ENCODE measurements around the gene WDR37. TPM values are rescaled to one million over a fixed set of nuclear protein-coding genes. Genes with fewer than 3 reads are reported as not detected.

Gene WDR37
- polyA plus RNA-seq, 1 experiment, result 16.0 TPM

DNA sequence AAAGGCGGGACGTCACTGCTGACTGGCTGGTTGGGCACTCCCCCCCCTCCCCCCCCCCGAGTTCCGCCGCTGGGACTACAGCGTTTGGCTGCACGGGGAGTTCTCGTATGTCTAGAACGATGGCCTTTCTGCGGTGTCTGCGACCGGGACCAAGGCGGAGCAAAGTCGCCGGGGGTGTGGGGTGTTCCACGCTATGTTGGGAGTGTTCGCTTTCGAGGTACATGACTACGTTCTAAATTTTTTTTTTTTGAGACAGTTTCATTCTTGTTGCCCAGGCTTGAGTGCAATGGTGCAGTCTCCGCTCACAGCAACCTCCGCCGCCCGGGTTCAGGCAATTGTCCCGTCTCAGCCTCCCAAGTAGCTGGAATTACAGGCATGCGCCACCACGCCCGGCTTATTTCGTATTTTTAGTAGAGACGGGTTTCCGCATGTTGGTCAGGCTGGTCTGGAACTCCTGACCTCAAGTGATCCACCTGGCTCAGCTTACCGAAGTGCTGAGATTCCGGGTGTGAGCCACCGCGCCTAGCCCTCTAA lies 6.7 kb upstream of the WDR37 start:
- H3K9me3 ChIP-seq (ENCODE audit: control insufficient read depth, insufficient read depth, low read length), result no peaks in the 10 kb centered on the region
- CTCF ChIA-PET, result no interaction called here
- H3K4me3 ChIP-seq (ENCODE audit: low read depth, low read length), result peak overlapping the region; percentile 91
- no peak for DNase-seq (ENCODE audit: low read depth, low spot score)
- TF ChIP-seq, protein P1, sequence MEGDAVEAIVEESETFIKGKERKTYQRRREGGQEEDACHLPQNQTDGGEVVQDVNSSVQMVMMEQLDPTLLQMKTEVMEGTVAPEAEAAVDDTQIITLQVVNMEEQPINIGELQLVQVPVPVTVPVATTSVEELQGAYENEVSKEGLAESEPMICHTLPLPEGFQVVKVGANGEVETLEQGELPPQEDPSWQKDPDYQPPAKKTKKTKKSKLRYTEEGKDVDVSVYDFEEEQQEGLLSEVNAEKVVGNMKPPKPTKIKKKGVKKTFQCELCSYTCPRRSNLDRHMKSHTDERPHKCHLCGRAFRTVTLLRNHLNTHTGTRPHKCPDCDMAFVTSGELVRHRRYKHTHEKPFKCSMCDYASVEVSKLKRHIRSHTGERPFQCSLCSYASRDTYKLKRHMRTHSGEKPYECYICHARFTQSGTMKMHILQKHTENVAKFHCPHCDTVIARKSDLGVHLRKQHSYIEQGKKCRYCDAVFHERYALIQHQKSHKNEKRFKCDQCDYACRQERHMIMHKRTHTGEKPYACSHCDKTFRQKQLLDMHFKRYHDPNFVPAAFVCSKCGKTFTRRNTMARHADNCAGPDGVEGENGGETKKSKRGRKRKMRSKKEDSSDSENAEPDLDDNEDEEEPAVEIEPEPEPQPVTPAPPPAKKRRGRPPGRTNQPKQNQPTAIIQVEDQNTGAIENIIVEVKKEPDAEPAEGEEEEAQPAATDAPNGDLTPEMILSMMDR (IDR thresholded peaks at IDR 0.05; ENCODE audit: low read depth, low read length), result no peak
- H3K27ac ChIP-seq (ENCODE audit: low read depth, low read length), result peak overlapping the region; percentile 100
- no peaks in the 10 kb centered on the region for H3K27me3 ChIP-seq (ENCODE audit: control insufficient read depth, insufficient read depth, low read length)
- POLR2A ChIA-PET, result interaction anchor here (0.6 to 2.0 kb wide), 7 partner anchors 8 to 752 kb away, joined by 3 to 10 read pairs (median 3); partner anchors contain the start of gene GTPBP4

DNA sequence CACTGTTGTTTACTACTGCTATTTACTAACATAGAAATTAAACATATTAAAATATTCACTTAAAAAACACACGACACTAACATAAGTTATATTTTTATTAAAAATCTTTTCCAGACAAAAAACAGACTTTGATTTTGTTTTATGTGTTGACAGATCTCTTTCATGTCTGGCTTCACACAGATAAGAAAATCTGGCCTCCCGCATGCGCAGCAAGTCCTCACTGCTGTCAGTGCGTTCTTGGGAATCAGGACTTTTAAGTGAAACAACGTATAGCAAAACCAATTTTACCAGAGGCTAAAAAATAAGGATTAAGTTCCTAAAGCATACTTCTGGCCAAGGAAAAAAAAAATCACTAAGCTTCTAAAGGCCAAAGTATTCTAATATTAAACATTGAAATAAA lies 6.0 kb upstream of the WDR37 start:
- ChIA-PET CTCF (interaction anchor here (0.6 kb wide), 1 partner anchor 37 kb away, joined by 3 read pairs; no protein-coding TSS in a partner anchor), POLR2A (interaction anchor here (0.7 to 2.0 kb wide), 2 partner anchors 14 to 155 kb away, joined by 3 to 10 read pairs; no protein-coding TSS in a partner anchor)
- TF ChIP-seq, protein P1 (IDR thresholded peaks at IDR 0.05; ENCODE audit: low read depth, low read length), result no peak

DNA sequence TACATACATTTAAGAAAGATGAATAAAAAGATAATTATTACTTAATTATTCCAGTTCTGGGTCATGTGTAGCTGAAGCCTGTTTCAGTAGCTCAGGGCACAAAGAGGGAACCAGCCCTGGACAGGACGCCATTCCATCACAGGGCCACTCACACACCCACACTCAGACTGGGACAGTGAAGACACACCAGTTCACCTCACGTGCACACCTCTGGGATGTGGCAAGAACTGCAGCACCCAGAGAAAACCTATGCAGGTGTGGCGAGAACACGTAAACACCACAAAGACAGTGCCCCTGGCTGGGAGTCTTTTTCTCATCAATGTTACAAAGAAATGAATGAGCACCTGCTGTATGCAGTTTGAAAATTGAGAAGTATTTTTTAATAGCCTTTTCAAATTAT lies 5.6 kb upstream of the WDR37 start:
- no peaks in the 10 kb centered on the region for H3K9me3 ChIP-seq (ENCODE audit: control insufficient read depth, insufficient read depth, low read length)
- H3K27me3 ChIP-seq (ENCODE audit: control insufficient read depth, insufficient read depth, low read length), result no peaks in the 10 kb centered on the region
- H3K27ac ChIP-seq (ENCODE audit: low read depth, low read length), result no peak overlapping the region
- DNase-seq (ENCODE audit: low read depth, low spot score), result no peak
- H3K4me3 ChIP-seq (ENCODE audit: low read depth, low read length), result peak overlapping the region; percentile 42
- TF ChIP-seq, protein P1 (IDR thresholded peaks at IDR 0.05; ENCODE audit: low read depth, low read length), result no peak
- POLR2A ChIA-PET, result no interaction called here
- CTCF ChIA-PET, result interaction anchor here (0.6 kb wide), 1 partner anchor 37 kb away, joined by 3 read pairs; no protein-coding TSS in a partner anchor

More for the DNA sequence above, 6.0 kb upstream of the WDR37 start:
- Histone ChIP-seq H3K27ac (ENCODE audit: low read depth, low read length) (peak overlapping the region; percentile 100), H3K9me3 (ENCODE audit: control insufficient read depth, insufficient read depth, low read length) (no peaks in the 10 kb centered on the region), H3K27me3 (ENCODE audit: control insufficient read depth, insufficient read depth, low read length) (no peaks in the 10 kb centered on the region), H3K4me3 (ENCODE audit: low read depth, low read length) (peak overlapping the region; percentile 91)
- DNase-seq (ENCODE audit: low read depth, low spot score), result no peak

DNA sequence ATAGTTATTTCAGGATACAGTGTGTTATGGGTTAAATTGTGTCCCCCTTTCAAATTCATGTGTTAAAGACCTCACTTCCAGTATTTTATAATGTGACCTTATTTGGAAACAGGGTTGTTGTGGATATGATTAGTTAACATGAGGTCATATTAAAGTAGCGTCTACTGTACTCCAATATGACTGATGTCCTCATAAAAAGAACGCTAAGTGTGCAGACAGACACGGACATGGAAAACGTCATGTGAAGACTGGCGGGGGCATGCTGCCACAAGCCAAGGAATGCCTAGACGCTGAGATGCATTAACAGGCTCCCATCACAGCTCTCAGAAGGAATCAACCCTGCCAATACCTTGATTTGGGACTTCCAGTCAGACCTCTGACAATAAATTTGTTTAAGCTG lies 1.5 kb upstream of the WDR37 start:
- POLR2A ChIA-PET, result no interaction called here
- no peak overlapping the region for H3K27ac ChIP-seq (ENCODE audit: low read depth, low read length)
- peak overlapping the region; percentile 99 for H3K4me3 ChIP-seq (ENCODE audit: low read depth, low read length)
- TF ChIP-seq, protein P1 (IDR thresholded peaks at IDR 0.05; ENCODE audit: low read depth, low read length), result no peak
- CTCF ChIA-PET, result no interaction called here
- H3K27me3 ChIP-seq (ENCODE audit: control insufficient read depth, insufficient read depth, low read length), result no peaks in the 10 kb centered on the region
- H3K9me3 ChIP-seq (ENCODE audit: control insufficient read depth, insufficient read depth, low read length), result peaks cover 4% of the 10 kb centered on the region; the same call in 1 of the 2 replicates
- no peak for DNase-seq (ENCODE audit: low read depth, low spot score)

DNA sequence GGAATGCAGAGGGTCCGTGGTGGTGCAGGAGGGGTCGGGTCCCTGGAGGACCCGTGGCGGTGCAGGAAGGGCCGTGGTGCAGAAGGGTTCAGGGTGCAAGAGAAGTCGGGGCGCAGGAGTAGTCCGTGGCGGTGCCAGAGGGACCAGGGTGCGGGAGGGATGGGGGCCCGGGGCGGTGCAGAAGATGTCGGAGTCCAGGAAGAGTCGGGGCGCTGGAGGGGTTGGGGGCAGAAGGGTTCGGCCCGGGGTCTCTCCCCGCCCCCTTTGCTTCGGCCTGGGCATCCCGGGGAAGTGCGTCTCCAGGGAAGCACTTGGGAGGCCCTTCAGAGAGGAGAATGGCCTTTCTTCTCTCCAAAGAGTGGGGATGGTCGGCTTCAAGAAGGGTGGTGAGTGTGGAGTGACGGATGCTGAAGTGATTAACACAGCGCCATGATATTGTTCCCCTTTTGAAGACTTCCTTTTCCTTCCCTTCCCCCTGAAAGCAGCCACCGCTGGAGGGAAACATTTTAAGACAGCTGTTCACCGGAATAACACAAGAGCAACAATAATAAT lies 997 bp downstream of the WDR37 start:
- Histone ChIP-seq H3K9me3 (ENCODE audit: control insufficient read depth, insufficient read depth, low read length) (peaks cover 4% of the 10 kb centered on the region; the same call in 1 of the 2 replicates), H3K27me3 (ENCODE audit: control insufficient read depth, insufficient read depth, low read length) (no peaks in the 10 kb centered on the region), H3K4me3 (ENCODE audit: low read depth, low read length) (peak overlapping the region; percentile 99), H3K27ac (ENCODE audit: low read depth, low read length) (no peak overlapping the region)
- POLR2A ChIA-PET, result interaction anchor here (1.0 kb wide), 1 partner anchor 8 kb away, joined by 3 read pairs; the partner anchor contains the start of gene IDI1
- CTCF ChIA-PET, result no interaction called here
- TF ChIP-seq, protein P1 (IDR thresholded peaks at IDR 0.05; ENCODE audit: low read depth, low read length), result no peak
- no peak for DNase-seq (ENCODE audit: low read depth, low spot score)
